Astrocyte of the spinal cord (primary cell): Measurements from ENCODE around the gene EVPL.

Experiments used
- DNase-seq: peaks from one replicate; pipeline ENCODE4 v3.0.0; 2011; ENCODE audit warnings: low read depth, low spot score
- H3K4me3 ChIP-seq: 2 replicates; pipeline ENCODE4 v1.5.1; 2011; ENCODE audit warnings: low read depth, mild to moderate bottlenecking, low read length, moderate library complexity
- in situ Hi-C: cut with HindIII; loops from 2 replicates; pipeline ENCODE4 v1.10.0; 2017; ENCODE audit warnings: low sequenced_read_pairs
- TF ChIP-seq, protein P1 (sequence below): IDR thresholded peaks from 2 replicates; pipeline ENCODE4 v1.5.1; 2012; ENCODE audit warnings: low read depth, mild to moderate bottlenecking, low read length, inconsistent platforms

The EVPL gene

DNA sequence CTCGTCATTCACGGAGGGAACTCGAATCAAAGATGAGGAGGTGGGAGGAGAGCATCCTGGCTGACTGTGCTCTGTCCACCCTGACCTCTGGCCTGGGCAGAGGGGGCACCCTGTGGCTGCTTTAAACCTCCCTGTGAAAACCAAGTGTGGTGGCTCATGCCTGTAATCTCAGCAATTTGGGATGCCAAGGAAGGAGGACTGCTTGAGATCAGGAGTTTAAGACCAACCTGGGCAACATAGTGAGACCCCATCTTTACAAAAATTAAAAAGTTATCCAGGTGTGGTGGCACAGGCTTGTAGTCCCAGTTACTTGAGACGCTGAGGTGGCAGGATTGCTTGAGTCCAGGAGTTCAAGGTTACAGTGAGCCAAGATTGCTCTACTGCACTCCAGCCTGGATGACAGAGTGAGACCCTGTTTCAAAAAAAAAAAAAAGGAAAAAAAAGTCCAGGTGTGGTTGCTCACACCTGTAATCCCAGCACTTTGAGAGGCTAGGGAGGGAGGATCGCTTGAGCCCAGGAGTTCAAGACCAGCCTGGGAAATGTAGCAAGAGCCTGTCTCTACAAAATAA, 32.2 kb downstream of the EVPL start:
- TF ChIP-seq, protein P1, sequence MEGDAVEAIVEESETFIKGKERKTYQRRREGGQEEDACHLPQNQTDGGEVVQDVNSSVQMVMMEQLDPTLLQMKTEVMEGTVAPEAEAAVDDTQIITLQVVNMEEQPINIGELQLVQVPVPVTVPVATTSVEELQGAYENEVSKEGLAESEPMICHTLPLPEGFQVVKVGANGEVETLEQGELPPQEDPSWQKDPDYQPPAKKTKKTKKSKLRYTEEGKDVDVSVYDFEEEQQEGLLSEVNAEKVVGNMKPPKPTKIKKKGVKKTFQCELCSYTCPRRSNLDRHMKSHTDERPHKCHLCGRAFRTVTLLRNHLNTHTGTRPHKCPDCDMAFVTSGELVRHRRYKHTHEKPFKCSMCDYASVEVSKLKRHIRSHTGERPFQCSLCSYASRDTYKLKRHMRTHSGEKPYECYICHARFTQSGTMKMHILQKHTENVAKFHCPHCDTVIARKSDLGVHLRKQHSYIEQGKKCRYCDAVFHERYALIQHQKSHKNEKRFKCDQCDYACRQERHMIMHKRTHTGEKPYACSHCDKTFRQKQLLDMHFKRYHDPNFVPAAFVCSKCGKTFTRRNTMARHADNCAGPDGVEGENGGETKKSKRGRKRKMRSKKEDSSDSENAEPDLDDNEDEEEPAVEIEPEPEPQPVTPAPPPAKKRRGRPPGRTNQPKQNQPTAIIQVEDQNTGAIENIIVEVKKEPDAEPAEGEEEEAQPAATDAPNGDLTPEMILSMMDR = no peak
- no peak for DNase-seq
- in situ Hi-C loops = no loop called here
- no peak overlapping the region for H3K4me3 ChIP-seq

DNA sequence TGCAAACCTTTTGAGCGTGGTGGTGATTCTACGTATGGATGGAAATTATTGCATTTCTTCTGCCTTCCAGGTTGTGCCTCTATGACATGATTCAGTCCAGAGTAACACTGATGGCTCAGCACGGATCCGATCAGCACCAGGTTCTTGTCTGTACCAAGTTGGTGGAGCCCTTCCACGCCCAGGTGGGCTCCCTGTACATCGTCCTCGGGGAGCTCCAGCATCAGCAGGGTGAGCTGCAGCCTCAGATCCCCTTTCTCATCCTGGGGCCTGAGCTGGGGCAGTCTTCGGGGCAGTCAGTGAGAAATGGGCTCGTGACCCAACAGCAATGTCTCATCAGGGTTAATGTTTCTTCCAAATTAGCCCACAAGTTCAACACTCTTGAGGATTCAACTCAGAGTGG, 35.7 kb downstream of the EVPL start:
- TF ChIP-seq, protein P1 = no peak
- DNase-seq = no peak
- H3K4me3 ChIP-seq = no peak overlapping the region
- in situ Hi-C loops = no loop called here

DNA sequence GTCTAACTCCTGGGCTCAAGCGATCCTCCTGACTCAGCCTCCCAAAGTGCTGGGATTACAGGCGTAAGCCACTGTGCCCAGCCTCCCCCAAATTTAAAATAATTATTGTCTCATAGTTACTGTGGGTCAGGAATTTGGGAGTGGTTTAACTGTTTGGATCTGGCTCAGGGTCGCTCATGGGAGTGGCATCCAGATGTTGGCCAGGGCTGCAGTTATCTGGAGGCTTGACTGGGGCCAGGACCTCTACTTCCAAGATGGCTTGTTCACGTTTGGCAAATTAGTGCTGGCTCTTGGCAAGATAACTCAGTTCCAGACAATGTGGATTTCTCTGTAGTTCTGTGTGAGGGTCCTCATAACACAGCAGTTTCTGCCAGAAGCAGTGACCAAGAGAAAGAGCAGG, 40.1 kb downstream of the EVPL start:
- in situ Hi-C loops = no loop called here

DNA sequence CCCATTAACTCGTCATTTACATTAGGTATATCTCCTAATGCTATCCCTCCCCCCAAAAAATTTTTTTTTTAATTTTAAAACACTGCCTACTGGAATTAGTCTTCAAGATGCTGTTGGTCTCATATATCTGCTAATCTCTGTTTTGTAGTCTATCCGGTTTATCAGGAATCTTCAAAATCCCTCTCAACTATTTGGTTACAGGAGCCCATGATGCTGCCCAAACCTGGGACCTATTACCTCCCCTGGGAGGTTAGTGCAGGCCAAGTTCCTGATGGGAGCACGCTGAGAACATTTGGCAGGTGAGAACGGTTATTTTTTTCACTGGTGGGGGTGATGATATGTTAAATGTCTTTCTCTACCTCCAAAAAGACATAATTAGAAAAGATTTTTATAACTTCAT, 41.1 kb downstream of the EVPL start:
- TF ChIP-seq, protein P1 = no peak
- no peak for DNase-seq
- in situ Hi-C loops = no loop called here
- no peak overlapping the region for H3K4me3 ChIP-seq

More for the DNA sequence above, 40.1 kb downstream of the EVPL start:
- H3K4me3 ChIP-seq = no peak overlapping the region
- no peak for DNase-seq
- TF ChIP-seq, protein P1 = no peak

DNA sequence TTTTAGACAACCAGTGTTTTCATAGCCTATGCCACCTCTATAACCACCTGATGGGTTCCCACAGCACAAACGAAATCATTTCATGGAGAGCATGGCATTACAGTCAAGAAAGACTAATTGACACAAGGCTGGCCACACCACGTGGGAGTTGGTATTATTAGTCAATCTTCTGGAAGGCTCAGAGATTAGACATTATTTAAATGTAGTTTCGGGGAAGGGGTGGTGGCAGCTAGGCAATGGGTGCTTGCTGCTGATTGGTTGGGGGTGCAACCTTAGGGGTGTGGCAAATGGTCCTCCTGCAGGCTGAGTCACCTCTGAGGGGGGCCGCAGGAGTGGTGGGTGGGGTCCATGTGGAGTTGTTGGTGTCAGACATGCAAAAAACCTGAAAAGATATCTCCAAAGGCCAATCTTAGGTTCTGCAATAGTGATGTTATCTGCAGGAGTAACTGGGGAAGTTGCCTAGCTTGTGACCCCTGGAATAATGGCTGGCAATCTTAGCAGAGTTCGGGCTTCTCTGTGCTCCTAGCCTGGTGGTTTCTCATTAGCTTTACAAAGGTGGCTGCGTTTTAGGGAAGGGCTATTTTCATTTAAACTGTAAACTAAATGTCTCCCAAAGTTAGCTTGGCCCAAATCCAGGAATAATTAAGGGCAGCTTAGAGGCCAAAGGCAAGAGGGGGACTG, 43.5 kb downstream of the EVPL start:
- H3K4me3 ChIP-seq = no peak overlapping the region
- in situ Hi-C loops = no loop called here
- no peak for DNase-seq
- TF ChIP-seq, protein P1 = no peak

DNA sequence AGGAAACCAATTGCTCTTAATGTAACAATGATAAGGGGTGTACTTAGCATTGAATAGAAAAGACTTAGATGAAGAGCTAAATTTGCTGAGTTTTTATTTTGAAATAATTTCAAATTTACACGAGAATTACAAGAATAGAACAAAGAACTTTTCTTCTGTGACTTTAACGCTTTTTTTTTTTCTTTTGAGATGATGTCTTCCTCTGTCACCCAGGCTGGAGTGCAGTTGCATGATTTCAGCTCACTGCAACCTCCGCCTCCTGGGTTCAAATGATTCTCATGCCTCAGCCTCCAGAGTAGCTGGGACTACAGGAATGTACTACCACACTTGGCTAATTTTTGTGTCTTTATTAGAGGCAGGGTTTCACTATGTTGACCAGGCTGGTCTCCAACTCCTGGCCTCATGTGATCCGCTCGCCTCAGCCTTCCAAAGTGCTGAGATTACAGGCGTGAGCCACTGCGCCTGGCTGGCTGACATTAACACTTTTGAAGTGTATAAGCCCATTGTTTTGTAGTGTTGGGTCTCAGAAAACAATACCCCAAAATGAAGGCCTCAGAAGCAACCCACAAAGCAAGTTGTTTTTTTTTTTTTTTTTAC, 46.0 kb downstream of the EVPL start:
- no peak for DNase-seq
- TF ChIP-seq, protein P1 = no peak
- no peak overlapping the region for H3K4me3 ChIP-seq
- in situ Hi-C loops = no loop called here
